GM18505 (cell line): Measurements from ENCODE around the gene UST.
A peak's percentile ranks its signal among the peaks of the same experiment; 100 is the strongest.

Experiments used
- ATAC-seq: cut with Tn5 transposase; IDR thresholded peaks from one replicate; pipeline ENCODE4 v1.9.1; 2021; ENCODE audit not compliant: unreplicated experiment
- POLR2A ChIP-seq: IDR thresholded peaks from 4 replicates; pipeline ENCODE4 v1.6.1; 2011; ENCODE audit warnings: borderline replicate concordance; ENCODE audit not compliant: insufficient read depth, insufficient read length; ENCODE audit errors: extremely low read depth

Gene UST

GRCh38 chr6:148790817-148791216 lies 44.0 kb downstream of the UST start:
- ATAC-seq: peak; percentile 74
- no peak for TF ChIP-seq POLR2A

GRCh38 chr6:148791372-148791771 lies 44.5 kb downstream of the UST start:
- no peak for ATAC-seq
- no peak for TF ChIP-seq POLR2A

GRCh38 chr6:148793721-148794120 lies 46.9 kb downstream of the UST start:
- no peak for ATAC-seq
- TF ChIP-seq POLR2A: no peak

GRCh38 chr6:148794797-148795196 lies 48.0 kb downstream of the UST start:
- ATAC-seq: no peak
- TF ChIP-seq POLR2A: no peak

GRCh38 chr6:148795563-148795962 lies 48.7 kb downstream of the UST start:
- TF ChIP-seq POLR2A: no peak
- ATAC-seq: no peak

GRCh38 chr6:148799647-148800046 lies 52.8 kb downstream of the UST start:
- TF ChIP-seq POLR2A: no peak

GRCh38 chr6:148800536-148800935 lies 53.7 kb downstream of the UST start:
- no peak for ATAC-seq
- TF ChIP-seq POLR2A: no peak

More at GRCh38 chr6:148799647-148800046, 52.8 kb downstream of the UST start:
- ATAC-seq: no peak

- ATAC-seq: no peak
- TF ChIP-seq POLR2A: no peak
Observed at GRCh38 chr6:148803979-148804378, 57.1 kb downstream of the UST start.

- no peak for TF ChIP-seq POLR2A
- ATAC-seq: no peak
Observed at GRCh38 chr6:148805777-148806176, 58.9 kb downstream of the UST start.

- ATAC-seq: no peak
- no peak for TF ChIP-seq POLR2A
Observed at GRCh38 chr6:148807784-148808183, 61.0 kb downstream of the UST start.

- no peak for TF ChIP-seq POLR2A
- ATAC-seq: no peak
Observed at GRCh38 chr6:148808786-148809304, 62.0 kb downstream of the UST start.

GRCh38 chr6:148811459-148811858 lies 64.6 kb downstream of the UST start:
- TF ChIP-seq POLR2A: no peak
- ATAC-seq: no peak

- TF ChIP-seq POLR2A: no peak
- no peak for ATAC-seq
Observed at GRCh38 chr6:148814082-148814790, 67.4 kb downstream of the UST start.

- TF ChIP-seq POLR2A: no peak
- no peak for ATAC-seq
Observed at GRCh38 chr6:148814869-148815268, 68.0 kb downstream of the UST start.

- TF ChIP-seq POLR2A: no peak
Observed at GRCh38 chr6:148816117-148816516, 69.3 kb downstream of the UST start.

GRCh38 chr6:148817689-148818088 lies 70.9 kb downstream of the UST start:
- no peak for TF ChIP-seq POLR2A
- no peak for ATAC-seq

More at GRCh38 chr6:148816117-148816516, 69.3 kb downstream of the UST start:
- ATAC-seq: no peak
